HG03175 (cell line): ENCODE measurements around the gene GALNT2.
A peak's percentile ranks its signal among the peaks of the same experiment; 100 is the strongest.

Experiments used
- ATAC-seq: cut with Tn5 transposase; IDR thresholded peaks from one replicate; pipeline ENCODE4 v1.9.1; 2021; ENCODE audit warnings: mild to moderate bottlenecking, moderate library complexity; ENCODE audit not compliant: unreplicated experiment

GALNT2 gene

DNA sequence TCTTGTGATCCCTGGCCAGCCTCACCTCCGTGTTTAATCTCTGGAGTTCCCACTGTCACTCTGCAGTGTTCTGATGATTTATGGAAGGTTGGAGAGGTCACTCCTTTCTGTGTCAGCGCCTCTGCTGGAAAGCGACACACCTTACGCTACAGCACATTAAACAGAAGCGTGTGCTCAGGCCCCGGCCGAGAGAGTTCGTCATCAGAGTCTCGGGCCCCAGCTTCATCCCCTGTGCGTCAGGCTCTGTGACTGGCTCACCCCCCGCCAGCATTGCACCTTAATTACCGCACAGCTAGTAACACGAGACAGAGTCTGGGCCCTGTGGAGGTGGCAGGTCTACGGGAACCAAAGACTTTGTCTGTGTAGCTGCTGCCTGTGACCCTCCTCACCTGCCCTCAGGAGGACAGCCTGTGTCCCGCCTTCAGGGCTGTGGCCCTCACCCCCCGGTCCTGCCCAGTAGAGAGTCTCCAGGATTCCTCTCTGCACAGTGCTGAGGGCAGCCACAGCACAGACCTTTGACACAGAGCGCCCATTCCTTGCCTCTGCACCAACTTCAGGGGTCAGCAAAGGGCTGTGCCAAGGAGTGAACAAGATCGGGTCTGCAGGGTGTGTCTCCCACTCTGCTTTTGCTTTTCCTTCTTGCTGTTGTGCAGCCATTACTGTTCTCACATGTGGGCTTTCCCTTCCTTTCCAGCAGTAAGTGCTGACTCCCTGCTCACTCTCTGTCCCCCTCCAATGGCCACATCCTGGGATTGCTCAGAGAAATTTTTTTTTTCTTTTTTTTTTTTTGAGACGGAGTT lies 201.5 kb downstream of the GALNT2 start:
- no peak for ATAC-seq

DNA sequence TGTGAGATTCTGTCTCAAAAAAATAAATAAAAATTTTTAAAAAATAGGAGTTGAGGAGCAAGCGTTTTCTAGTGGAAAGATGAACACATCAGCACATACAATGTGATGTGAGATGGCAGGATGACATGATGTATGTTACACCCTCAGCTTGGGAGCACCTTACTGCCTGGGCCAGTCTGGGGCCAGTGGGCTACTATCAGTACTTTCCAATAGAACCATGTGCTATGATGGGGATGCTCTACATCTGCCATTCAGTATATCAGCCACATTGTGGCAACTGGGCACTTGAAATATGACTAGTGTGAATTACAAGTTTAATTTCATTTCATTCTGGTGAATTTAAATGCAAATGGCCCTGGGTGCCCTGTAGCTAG lies 203.1 kb downstream of the GALNT2 start:
- peak; percentile 2 for ATAC-seq

DNA sequence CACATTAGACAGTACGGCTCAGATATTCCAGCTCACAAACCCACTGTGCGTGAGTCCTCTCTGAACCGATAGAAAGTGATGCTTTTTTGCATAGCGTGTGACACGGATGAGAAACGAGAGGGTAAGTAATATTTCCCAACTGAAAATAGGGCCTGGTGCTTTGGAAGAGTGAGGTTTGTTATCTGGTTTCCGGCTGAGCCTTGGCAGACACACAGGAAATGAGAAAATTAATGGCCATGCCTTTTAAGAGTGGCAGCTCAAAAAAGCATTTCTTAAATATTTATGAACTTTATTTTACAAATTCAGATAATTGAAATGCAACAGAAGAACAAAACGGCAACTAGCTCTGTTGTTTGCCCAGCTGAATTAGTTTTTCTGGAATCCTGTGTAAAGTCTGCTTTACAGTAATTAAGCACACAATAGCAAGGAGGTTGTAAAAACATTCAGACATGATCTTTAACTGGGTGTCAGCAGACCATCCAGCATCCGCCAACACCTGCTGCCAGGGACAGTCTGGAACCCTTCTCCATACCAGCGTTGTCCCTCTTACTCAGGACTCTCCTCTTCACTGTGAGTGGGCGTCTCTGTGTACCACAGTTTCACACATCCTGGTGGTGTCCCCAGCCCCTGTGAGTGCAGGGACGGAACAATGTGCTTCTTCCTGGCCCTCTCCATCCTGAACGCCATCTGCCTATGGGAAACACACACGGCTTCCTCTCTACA lies 203.7 kb downstream of the GALNT2 start:
- ATAC-seq: peak; percentile 44

DNA sequence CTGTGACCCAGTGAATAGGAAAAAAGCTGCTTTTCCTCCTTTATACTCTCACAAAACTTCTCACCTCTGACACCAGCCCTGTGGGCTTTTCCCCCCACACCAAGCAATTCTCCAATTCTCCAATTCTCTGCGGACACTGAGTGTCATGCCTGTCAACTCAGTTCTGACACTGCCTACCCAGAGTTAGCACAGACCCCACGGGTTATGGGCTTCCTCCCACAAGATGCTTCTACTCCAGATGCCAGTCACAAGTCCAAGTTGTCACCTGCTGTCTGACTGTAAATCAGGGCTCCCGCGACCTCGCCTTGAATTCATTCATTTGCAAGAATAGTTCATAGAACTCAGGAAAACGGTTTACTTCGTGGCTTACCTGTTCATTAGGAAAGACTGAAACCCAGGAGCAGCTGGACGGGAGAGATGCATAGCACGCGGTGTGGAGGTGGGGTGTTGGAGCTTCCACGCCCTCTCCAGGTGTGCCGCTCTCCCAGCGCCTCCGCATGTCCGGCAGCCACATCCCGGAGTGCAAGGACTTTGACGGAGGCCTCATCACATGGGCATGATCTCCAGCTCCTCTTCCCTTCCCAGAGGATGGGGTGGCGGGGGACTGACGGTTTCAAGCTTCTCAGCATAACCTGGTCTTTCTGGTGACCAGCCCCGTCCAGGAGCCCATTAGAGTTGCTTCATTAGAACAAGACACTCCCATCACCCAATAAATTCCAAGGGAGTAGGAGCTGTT lies 204.4 kb downstream of the GALNT2 start:
- no peak for ATAC-seq

DNA sequence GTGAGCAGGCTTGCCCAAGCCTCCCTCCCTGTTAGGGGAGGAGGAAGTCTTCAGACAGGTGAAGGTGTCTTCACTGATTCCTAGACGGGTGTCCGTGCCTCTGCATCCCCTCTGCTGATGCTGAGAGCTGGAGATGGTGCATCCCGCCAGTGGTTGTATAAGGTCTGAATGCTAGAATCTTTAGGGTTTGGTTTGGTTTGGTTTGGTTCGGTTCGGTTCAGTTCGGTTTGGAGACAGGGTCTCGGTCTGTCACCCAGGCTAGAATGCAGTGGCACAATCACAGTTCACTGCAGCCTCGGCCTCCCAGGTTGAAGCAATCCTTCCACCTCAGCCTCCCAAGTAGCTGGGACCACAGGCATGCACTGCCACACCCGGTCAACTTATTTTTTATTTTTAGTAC lies 205.5 kb downstream of the GALNT2 start:
- ATAC-seq: no peak

DNA sequence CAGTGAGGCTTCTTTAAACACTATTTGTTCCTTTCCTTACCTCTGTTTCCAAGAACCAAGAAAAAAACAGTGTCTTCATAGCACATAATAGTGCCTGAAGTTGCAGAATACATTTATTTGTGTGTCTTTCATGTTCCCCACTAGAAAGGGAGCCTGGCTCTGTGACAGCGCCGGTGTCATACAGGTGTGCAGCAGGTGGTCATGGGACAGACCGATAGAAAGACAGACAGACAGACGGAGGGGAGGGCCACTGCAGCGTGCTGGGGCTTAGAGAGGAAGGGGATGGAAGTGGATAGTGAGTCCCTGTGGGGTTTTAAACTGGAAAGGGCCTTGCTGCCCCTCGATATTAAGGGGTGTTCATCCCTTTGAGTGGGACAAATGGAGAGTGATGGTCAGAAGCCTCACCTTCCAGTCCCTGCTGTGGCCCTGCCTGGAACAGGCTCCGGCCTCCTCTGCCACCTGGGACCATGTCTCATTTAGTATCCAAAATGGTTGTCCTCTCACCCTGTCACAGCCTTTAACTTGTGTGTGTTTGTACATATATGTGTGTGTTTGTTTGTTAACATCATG lies 206.2 kb downstream of the GALNT2 start:
- ATAC-seq: no peak

DNA sequence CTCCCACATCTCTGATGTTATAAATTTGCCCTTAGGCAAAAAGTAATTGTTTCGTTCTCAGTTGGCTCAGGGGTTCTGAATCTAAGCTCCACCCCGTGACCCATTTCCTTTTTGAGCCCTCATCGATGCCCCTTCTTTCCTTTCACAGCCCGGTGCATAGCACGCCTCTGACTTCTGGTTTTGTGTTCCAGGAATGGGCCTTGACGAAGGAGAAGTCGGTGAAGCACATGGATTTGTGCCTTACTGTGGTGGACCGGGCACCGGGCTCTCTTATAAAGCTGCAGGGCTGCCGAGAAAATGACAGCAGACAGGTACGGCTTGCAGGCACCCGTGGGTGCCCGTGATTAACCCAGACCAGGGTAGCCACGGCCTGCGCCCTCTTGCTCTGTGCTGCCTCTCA lies 207.2 kb downstream of the GALNT2 start:
- ATAC-seq: no peak

DNA sequence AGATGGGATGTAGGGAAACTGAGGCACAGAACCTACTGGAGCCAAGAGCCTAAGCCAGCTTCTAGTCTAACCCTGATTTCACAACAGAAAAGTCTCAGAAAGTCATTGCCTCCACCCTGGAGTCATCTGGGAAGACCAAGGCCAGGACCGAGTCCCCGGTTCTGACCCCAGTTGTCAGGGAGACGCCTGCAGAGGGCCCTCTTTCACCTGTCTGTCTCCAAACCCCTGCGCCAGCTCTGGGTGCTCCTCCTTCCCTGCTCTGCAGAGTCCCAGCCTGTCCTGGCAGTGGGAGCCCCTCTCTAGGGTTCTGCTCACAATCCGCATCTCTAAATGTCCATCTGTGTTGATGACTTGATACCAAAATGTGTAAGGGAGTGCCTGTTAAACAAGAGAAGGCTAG lies 209.4 kb downstream of the GALNT2 start:
- no peak for ATAC-seq

DNA sequence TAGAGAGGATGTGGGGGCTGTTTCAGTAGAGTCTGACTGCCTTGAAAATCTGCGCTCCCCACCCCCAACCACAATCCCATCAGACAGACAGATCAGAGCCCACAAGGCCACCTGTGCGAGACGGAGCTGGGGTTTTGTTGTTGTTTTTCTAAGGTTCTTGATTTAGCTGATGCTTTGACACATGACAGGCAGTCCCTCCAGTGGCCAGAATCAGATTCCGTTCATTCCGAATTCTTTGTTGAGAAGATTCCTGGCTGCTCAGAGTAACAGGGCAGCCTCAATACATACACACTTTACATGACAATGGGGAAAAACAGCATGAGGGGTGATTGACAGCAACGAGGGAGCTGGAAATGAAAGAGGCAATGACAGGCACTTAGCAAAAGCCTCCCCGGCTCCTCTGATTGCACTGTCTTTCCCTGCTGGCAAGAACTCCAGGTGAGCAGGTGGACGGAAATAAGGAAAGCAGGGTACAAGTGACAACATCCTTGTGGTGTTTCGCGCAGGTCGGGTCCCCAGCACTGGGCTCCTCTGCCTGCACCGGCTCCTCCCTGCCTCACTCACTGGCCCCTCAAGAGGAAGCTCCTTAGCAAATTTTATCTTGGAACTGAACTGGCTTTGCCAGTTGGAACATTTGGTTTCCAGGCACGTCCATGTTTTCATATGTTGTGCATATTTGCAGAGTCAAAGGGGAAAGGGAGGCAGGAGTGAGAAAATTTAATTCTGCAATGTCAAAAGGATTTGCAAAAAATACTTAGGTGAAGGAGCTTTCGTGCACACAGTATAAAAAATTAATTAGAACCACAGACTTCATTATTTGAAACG lies 210.4 kb downstream of the GALNT2 start:
- no peak for ATAC-seq

DNA sequence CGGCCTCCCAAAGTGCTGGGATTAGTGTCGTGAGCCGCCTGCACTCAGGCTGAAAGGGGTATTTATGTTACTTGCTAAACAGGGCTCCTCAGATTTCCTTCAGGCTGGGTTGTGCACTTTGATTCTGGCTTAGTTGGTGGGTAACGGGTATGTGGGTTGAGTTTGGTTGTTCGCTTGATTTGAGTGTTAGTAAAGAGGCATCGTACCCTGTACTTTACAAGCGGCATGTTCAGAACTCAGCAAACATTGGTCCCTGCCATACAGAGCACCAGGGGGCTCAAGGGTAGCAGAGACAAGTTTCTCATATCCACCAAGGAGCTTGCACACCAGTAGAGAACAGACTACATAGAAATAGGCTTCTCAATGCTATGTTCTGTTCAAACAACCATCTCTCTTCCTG lies 211.3 kb downstream of the GALNT2 start:
- ATAC-seq: no peak

DNA sequence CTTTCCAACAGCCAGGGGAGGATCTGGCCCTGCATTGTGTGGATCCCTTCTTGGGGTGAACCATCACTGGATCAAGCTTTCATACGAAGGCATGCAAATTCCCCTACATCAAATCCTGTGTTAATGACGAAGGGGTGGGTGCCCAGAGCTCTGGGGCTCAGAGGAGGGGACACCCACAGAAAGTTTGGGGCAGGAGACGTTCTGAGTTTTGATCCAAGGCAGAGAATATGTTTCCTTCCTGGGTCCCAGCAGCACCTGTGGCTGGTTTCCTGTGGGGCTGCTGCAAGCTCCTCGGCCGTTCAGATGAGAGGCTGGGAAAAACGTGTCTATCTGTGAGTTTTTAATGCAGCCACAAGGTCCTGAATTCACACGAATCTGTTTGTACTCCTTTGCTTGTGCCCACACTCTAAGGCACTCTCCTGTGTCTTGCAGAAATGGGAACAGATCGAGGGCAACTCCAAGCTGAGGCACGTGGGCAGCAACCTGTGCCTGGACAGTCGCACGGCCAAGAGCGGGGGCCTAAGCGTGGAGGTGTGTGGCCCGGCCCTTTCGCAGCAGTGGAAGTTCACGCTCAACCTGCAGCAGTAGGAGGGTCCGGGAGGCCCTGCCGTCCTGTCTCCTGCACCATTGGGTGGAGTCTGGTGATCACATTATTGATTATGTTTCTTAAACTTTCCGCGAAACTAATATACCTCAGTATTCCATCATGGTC lies 212.0 kb downstream of the GALNT2 start:
- no peak for ATAC-seq

DNA sequence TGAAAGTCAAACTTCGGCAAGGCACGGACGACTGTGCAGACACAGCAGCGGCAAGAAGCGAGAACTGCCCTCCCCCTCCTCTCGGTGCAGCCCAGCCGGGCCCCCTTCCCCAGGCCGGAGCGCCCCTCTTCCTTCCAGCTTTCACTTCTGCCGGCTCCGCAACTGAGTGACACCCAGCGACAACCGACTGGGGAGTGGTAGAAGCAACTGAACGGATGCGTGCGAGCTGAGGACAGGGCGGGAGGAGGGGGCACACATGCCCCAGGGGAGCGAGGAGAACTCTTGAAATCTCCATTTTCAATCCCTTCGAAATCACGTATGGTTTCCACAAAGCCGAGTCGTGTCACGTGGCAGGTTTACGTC lies 212.5 kb downstream of the GALNT2 start:
- ATAC-seq: no peak

DNA sequence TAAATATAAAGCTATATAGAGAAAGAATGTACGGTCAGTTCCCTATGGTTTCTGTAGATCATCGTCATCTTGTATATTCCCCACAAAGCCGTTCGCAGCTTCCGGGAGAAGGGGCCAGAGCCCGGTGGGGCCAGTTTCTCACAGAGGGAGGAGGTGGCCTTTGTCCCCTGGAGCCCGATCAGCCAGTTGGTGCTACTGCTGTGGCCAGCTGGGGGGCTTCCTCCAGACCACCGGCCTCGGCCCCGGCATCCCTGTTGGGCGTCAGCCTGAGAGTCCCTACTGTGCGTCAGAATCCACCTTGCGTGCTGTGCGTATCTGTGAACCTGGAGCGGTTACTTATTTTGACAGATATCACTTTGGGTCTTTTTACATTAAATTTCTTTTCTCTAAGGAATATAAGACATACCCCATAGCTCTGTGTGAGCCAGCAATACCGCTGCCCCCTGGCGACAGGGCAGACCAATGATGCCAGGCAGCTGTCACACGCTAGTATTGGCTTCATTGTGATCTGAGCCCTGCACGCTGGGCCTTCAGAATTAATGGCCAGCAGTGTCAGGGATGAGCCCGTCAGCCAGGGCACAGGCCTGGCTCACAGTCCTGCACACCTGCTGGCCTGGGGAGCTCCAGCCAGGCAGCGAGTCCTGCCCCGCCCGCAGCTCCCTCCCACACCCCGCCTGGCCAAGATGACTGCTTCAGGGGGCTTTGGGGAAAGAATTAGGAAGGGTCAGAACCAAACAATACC lies 213.2 kb downstream of the GALNT2 start:
- ATAC-seq: no peak

DNA sequence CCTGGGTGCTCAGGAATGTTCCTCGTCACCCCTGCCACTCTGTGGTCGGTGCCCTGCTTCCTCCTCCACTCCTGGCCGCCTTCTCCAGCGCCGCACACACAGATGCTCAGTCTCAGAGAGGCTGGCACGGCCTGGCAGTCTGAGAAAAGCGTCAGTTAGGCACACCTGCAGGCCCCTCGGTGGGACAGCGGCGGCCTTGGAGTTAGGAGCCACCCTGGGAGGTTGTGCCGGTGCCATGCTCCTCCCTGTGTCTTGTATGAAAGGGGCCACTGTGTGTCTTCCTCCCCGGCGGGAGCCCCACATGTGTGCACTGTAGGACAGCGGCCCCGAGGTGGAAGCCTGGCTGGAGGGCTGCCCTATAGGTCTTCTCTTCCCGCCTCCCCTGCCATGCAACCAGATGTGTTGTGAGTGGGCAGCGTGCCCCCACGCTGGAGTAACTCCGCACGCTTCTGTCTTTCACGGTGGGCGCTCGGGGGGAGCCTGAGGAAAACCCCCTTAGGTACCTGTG lies 213.9 kb downstream of the GALNT2 start:
- ATAC-seq: no peak

DNA sequence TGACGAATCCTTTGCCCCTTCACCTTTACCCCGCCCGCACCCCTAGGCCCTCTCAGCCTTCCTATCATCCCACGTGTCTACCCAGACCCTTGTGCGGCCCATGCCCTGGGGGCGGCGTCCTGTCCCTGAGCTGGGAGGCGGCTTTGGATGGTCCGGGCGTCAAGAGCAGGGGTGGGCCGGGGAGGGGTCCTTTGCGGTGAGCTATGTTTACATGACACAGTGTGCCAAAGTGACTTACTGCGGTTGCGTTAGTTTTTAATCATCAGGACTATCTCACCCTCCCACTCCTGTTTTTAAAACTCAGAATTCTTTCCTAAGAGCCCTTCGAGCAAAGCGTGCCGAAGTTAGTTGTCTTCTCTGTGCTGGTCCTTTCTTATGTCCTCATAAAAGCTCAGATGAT lies 214.5 kb downstream of the GALNT2 start:
- ATAC-seq: no peak

DNA sequence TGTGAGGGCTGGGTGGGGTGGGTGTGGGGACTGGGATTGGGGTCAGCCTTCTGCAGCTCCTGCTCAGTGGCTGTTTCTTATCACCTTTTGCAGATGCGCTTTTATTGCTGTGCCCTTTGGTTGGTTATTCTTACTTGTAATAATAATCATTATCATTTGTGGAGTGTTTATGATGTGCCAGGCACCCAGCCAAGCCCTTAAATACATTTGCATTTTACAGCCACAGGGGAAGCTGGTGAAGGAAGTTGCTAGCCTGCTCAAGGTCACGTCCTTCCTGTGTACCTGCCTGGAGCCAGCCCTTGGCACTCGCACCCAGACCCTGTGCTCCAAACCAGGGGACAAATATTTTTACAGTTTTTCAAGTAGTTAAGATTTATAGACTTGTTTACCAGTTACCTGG lies 215.1 kb downstream of the GALNT2 start:
- ATAC-seq: no peak

DNA sequence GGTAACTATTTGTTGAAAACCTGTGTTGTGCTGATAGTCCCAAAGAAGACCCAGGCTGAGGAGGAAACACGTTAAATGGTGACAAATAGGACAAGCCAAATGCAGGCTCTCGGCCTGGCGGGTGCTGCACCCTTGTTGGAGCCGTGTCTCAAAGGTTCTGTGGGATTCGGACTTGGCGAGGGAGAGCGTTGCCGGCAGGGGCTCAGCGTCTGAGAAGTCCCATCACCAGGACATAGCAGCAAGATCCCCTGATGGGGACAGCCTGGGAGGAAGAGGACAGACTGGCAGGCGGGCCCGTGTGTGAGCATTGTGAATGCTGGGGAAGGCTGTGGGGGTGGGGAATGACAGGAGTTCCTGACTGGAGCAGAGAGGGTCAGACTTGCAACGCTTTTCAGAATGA lies 216.6 kb downstream of the GALNT2 start:
- ATAC-seq: no peak

DNA sequence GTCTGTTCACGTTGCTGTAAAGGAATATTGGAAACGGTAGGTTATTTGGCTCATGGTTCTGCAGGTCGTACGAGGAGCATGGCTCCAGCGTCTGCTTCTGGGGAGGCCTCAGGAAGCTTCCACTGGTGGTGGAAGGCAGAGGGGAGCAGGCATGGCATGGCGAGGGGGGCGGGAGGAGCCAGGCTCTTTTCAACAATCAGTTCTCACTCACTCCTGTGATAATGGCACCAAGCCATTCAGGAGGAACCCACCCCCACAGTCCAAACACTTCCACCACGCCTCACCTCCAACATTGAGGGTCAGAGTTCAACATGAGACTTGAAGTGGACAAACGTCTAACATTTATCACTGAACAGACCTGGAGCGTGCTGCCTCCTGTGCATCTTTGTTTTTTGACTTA lies 217.9 kb downstream of the GALNT2 start:
- ATAC-seq: no peak

DNA sequence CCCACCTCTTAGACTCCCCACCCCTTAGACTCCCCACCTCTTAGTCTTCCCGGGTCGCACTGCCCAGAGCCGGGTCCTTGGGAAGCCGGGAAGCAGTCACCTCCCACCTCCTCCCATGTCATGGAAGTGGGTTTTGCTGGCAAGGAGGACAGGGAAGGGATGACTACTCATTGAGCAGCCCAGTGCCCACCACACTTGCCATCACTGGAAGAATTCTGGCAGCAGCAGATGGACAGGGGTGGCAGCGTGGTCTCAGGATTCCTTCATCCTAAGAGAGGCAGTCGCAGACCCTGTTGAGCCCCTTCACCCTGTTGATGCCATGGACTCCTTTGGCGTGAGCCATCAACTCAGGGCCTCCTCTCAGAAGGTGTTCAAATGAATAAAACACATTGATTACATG lies 218.3 kb downstream of the GALNT2 start:
- ATAC-seq: no peak
